ENCODE measurements around the gene ZFR2. TPM values are rescaled to one million over a fixed set of nuclear protein-coding genes. Genes with fewer than 3 reads are reported as not detected.
"Not testable (repeated sequence)": the region's sequence is repeated elsewhere in the genome, so short reads cannot be mapped to it uniquely, and the experiment has no call there.

The ZFR2 gene
- not detected for total RNA-seq
- long read RNA-seq, donor 1, result 0 reads
- long read RNA-seq, donor 2, result 0 reads

DNA sequence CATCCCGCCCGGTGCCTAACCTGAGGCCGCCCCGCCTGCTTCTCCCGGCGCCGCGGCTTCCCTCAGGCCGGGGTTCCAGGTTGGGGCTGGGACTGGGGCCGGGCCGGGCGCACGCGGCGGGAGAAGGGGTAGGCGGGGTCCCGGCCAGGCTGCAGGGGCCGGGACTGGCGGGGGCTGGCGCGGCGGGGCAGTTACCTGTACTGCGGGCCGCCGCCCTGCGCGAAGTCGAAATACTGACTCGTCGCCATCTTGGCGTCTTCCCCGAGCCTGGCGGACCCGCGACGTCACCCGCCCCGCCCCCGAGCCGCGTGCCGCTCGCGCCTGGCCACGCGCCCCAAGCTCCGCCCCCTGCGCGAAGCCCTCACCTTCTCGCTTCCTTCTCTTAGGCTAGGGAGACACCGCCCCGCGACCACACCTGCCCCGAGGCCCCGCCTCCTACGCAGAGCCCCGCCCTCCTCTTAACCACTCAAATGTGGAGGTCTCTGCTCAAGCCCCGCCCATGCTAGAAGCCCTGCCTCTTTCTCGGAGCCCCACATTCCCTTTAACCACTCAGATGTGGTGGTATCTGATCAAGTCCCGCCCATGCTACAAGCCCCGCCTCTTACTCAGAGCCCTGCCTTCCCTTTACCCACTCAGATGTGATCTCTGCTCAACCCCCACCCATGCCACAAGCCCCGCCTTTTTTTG lies at the start of gene ZFR2:
ZFR2 (minus strand) TSS at position 269 of the 687 bp plus-strand sequence; CDS start at position 248, 21 bp downstream.
- intact Hi-C loops (cut with DNase I), result no loop called here
- DNase-seq (ENCODE audit: low spot score), result no peak

DNA sequence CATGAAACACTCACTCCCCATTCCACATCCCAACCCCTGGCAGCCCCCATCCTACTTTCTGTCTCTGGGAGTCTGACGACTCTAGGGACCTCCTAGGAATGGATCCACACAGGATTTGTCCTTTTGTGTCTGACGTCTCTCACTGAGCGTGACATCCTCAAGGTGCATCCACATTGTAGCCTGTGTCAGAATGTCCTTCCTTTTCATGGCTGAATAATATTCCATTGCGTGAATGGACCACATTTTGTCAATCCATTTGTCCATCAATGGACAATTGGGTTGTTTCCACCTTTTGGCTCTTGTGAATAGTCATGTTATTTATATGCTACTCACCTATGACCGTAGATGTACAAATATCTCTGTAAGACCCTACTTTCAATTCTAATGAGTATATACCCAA lies 47.2 kb upstream of the ZFR2 start:
- no peak for DNase-seq (ENCODE audit: low spot score)
- intact Hi-C loops (cut with DNase I), result no loop called here

DNA sequence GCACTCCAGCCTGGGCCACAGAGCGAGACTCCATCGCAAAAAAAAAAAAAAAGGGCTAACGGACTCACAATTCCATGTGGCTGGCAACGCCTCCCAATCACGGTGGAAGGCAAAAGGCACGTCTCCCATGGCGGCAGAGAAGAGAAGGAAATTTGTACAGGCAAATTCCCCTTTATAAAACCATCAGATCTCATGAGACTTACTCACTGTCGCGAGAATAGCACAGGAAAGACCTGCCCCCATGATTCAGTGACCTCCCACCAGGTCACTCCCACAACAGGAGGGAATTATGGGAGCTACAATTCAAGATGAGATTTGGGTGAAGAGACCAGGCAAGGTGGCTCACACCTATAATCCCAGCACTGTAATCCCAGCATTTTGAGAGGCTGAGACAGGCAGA lies 45.4 kb upstream of the ZFR2 start:
- DNase-seq (ENCODE audit: low spot score), result no peak
- intact Hi-C loops (cut with DNase I), result no loop called here

DNA sequence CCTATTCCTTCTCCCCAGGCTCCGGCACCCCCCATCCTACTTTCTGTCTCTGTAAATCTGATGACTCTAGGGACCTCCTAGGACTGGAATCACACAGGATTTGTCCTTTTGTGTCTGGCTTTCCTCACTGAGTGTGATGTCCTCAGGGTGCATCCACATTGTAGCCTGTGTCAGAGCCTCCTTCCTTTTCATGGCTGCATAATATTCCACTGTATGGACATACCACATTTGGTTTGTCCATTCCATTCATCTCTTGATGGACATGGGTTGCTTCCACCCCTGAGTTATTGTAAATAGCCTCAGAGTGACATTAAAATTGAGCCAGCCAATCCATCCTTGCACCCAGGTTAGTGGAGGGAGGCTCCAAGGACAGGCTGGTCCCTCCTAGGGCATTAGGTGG lies 41.3 kb upstream of the ZFR2 start:
- intact Hi-C loops (cut with DNase I), result no loop called here
- no peak for DNase-seq (ENCODE audit: low spot score)

DNA sequence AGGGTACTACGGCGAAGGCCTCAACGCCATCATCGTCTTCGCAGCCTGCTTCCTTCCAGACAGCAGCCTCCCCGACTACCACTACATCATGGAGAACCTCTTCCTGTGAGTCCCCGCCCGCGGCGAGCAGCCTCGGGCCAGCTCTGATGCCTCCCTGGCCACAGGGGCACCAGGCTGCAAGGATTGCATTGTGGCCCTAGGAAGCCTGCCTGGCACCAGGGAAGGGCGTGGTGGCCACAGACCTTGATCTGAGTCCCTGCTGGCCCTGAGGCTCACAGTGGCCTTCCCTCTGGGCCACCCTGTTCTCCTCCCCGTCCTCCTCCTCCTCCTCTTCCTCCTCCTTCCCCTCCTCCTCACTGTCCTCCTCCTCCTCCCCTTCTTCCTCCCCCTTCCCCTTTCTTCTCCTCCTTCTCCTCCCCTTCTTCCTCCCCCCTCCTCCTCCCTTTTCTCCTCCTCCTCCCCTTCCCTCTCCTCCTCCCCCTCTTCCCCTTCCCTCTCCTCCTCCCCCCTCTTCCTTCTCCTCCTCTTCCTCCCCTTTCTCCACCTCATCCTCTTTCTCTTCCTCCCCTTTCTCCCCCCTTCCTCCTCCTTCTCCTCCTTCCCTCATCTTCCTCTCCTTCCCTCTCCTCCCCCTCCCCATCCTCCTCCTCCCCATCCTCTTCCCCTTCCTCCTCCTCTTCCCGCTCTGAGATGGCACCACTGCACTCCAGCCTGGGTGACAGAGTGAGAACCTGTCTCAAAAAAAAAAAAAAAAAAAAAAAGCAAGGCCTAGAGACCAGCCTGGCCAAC lies 39.6 kb upstream of the ZFR2 start:
- no peak for DNase-seq (ENCODE audit: low spot score)
- intact Hi-C loops (cut with DNase I), result no loop called here

DNA sequence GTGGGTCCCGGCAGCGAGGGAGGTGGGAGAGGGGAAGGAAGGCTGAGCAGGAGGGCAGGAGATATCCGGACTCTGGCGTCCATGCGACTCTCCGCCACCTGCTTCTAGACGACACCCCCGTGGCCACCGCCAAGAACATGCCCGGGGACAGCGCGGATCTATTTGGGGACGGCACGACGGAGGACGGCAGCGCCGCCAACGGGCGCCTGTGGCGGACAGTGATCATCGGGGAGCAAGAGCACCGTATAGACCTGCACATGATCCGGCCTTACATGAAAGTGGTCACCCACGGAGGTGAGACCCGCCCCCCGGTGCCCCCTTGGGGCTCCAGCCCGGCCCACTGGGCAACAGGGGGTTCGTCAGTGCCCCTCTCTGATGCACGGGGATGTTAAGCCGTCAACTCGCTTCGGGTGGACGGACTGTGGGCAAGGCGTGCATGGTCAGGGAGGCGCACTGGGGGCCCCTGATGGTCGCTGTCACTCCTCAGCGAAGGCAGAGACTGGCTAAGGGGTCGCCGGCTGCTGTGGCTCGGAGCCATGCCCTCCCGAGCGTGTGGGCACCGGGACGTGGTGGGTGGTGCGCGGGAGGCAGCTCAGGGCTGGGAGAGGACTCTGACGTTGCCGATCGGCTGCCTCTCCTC lies 38.9 kb upstream of the ZFR2 start:
- no peak for DNase-seq (ENCODE audit: low spot score)
- intact Hi-C loops (cut with DNase I), result no loop called here

DNA sequence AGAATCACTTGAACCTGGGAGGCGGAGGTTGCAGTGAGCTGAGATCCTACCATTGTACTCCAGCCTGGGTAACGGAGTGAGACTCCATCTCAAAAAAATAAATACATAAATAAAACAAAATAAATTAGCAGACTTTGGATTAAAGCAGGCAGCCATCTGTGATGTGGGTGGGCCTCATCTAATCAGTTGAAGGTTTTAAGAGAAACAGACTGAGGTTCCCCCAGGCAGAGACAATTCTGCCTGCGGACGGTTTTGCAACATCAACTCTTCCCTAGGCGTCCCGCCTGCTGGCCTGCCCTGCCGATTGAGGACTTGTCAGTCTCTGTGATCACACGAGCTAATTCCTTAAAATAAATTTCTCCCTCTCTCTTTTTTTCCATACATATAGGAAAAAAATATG lies 35.4 kb upstream of the ZFR2 start:
- DNase-seq (ENCODE audit: low spot score), result no peak
- intact Hi-C loops (cut with DNase I), result no loop called here

DNA sequence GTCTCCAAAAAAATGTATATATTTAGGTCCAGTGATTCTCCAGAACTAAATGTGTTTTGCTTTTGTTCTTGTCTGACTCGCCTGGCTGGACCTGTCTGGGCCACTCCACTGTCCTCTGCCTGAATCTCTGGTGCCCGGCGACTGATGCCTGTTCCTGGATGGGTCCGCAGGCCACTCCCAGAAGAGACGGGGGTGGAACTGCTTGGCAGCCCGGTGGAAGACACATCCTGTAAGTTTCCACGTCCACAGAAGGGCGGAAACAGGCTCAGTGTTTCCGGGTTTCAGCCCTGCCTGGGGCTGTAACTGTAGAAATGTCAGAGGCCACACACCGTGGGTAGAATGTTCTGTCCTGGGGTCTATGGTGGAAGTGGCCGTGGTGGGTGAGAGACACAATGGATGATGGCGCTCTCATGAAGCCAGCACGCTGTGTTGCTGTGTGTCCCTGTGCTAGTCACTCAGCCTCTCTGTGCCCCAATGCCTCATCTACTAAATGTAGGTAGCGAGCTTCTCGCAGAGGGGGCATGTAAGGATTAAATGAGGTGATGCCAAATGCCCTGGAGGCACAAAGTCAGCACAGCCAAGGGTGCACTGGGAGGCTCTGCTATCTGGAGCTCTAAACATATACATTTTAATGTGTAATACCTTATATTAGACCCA lies 33.6 kb upstream of the ZFR2 start:
- DNase-seq (ENCODE audit: low spot score), result no peak
- intact Hi-C loops (cut with DNase I), result no loop called here

DNA sequence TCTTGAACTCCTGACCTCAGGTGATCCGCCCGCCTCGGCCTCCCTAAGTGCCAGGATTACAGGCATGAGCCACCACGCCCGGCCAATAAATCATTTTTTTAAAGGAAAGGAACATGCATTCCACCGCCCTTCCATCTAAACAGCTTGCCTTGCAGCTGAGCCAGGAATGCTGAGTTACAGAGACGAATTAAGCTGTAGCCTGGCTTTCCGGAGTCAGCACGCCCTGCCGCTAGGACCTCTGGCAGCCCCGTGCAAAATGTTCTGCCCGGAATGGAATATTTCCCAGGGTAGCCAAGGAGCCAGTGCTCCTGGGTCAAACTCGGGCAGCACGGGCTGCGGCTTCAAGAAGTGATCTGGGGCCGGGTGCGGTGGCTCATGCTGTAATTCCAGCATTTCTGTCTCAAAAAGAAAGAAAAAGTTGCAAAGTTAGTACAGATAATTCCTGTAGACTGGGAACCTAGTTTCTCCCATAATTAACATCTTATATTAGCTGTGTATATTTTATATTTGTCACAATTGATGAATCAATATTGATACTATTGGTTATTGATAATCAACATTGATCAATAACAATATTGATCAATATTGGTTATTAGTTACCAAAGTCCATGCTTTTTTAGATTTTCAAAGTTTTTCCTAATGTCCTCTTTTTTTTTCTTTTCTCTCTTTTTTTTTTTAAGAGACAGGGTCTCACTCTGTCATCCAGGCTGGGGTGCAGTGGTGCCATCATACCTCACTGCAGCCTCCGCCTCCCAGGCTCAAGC lies 30.9 kb upstream of the ZFR2 start:
- intact Hi-C loops (cut with DNase I), result no loop called here
- DNase-seq (ENCODE audit: low spot score), result no peak

DNA sequence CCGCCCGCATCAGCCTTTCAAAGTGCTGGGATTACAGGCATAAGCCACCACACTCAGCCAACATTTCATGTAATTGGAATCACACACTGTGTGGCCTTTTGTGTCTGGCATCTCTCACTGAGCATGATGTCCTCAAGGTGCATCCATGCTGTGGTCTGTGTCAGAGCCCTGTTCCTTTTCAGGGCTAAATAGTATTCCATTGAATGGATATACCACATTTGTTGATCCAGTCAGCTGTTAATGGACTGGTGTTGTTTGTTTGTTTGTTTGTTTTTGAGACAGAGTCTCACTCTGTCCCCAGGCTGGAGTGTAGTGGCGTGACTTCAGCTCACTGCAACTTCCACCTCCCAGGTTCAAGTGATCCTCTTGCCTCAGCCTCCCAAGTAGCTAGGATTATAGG lies 29.6 kb upstream of the ZFR2 start:
- DNase-seq (ENCODE audit: low spot score), result no peak
- intact Hi-C loops (cut with DNase I), result no loop called here

DNA sequence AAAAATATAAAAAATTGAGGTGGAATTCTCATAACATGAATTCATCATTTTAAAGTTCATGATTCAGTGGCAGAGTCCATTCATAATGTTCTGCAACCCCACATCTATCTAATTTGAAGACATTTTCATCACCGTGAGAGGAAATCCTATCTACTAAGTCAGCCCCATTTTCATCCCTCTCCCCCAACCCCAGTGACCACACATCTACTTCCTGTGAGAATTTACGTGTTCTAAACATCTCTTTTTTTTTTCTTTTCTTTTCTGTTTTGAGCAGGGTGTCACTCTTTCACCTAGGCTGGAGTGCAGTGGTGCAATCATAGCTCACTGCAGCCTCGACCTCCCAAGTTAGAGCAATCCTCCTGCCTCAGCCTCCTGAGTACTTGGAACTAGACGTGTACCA lies 29.1 kb upstream of the ZFR2 start:
- DNase-seq (ENCODE audit: low spot score), result no peak
- intact Hi-C loops (cut with DNase I), result no loop called here

DNA sequence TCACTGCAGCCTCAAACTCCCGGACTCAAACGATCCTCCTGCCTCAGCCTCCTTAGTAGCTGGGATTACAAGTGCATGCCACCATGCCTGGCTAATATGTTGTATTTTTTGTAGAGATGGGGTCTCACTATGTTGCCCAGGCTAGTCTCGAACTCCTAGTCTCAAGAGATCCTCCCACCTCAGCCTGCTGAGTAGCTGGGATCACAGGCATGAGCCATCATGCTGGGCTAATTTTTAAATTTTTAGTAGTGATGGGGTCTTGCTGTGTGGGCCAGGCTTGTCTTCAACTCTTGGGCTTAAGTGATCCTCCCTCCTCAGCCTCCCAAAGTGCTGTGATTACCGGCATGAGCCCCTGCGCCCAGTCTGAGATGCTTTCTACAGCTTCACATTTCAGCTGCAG lies 26.9 kb upstream of the ZFR2 start:
- no peak for DNase-seq (ENCODE audit: low spot score)
- intact Hi-C loops (cut with DNase I), result no loop called here

DNA sequence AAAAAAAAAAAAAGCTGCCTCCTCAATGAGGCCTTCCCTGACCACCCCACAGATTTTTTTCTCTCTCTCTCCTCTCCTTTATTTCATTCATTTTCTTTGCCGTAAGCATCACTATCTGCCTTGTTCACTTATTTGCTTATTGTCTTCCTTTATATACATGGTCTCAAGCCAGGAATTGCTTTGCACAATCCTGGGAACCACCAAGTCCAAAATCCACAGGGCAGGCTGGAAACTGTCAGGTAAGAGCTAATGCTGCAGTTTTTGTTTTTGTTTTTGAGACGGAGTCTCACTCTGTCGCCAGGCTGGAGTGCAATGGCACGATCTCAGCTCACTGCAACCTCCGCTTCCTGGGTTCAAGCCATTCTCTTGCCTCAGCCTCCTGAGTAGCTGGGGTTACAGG lies 26.1 kb upstream of the ZFR2 start:
- DNase-seq (ENCODE audit: low spot score); intact Hi-C loops (cut with DNase I): not testable (repeated sequence)

DNA sequence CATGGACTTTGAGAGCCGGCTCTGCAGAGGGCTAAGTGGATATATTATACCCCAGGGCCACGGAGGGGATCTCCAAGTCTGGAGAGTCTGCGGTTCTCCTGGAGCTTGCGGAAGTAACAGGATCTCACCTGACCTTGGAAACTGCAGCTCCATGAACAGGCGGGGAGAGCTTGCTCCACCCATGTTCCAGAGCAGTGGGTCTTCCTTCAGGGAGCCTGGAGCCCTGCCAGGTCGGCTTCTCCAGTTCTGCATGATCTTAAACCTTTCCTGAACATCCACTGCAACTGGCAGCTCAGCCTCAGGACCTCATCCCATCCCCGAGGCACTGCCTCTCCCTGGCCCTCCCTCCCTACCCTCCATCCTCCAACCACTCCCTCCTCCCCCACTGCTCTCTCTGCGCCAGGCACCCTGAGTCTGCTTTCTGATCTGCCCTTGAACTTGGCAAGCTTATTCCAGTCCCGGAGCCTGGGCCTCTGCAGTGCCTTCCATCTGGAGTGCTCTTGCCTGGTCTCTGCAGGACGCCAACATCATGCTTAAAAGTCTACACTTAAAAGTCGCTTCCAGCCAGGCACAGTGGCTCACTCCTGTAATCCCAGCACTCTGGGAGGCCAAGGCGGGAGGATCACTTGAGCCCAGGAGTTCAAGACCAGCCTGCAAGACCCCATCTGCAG lies 24.8 kb upstream of the ZFR2 start:
- DNase-seq (ENCODE audit: low spot score), result no peak
- intact Hi-C loops (cut with DNase I), result no loop called here

DNA sequence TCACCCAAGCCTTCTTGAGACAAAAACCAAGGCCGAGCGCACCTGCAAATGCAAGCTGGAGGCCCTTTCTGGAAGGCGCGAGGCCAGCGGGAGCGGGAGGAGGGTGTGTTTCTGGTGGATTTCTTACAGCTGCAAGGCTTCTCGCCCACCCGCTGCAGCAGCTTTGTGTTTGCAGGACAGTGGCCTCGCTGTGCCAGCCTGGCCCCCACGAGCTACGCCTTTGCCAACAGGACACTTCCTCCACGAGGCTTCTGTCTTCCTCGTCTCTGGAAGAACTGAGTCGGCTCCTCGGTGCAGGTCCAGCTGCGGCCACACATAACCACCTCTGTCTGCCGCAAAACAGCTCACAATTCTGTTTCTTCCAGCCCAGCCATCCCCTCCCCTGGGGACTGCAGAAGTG lies 21.8 kb upstream of the ZFR2 start:
- DNase-seq (ENCODE audit: low spot score), result no peak
- intact Hi-C loops (cut with DNase I), result no loop called here

DNA sequence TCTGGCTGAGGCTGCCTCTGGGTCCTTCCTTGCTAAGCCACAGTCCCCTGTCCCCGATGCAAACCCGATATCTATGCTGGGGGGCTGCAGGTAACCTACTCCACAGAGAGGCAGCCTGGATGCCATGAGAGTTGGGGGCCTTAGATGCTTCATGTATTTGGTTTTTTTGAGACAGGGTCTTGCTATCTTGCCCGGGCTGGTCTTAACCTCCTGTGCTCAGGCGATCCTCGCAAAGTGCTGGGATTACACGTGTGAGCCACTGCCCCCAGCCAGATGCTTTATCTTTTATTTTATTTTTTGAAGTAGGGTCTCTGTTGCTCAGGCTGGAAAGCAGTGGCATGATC lies 13.2 kb upstream of the ZFR2 start:
- intact Hi-C loops (cut with DNase I), result no loop called here
- no peak for DNase-seq (ENCODE audit: low spot score)

DNA sequence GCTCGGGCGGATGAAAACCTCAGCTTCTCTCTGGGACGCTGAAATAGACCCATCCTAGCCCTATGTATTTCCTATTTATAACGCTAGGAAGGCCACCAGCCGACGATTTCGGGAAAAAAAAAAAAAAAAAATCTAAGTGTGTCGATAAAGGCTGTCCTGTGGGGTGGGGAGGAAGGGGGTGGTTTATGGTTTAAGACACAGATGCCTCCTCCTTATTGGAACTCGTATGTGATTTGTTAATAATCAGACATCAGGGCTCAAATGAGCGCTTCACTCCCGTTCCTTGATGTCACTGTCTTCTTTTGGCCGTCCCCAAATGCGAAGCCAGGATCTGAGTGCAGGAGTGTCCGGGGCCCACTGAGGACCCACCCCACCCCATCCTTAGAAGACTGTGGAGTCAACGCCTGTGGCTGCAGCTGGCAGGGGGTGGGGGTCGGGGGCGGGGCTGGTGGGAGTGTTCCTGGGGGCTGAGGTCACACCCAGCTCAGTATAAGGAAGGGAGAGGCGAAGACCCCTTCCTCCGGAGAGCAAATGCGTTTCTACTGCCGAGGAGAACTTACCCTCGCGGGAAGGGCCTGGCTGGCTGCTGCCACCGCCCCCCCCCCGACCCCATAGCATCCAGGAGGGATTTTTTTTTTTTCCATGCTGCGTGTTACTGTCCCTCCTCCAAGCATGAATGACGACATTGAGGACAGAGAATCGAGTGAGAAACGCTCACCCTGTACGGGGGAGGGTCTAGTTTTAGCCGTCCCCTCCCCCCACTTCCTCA lies 12.6 kb upstream of the ZFR2 start:
- DNase-seq (ENCODE audit: low spot score), result no peak
- intact Hi-C loops (cut with DNase I), result no loop called here
